IMR-90 (cell line): ENCODE results near the gene GJB5. TPM values are rescaled to one million over a fixed set of nuclear protein-coding genes. Genes with fewer than 3 reads are reported as not detected.

Experiments
- ATAC-seq: fragments of 200-7000 bp; cut with Tn5 transposase; 2 replicates; pipeline ENCODE4 v1.9.1; 2020; ENCODE audit warnings: low read depth, mild to moderate bottlenecking, moderate library complexity
- BruUV-seq: library from RNA; stranded (reverse); fragments of 400-500 nt; replicated peaks from 2 replicates; lab custom pipeline; 2021; lab: Mats Ljungman, UMichigan
- CTCF ChIA-PET: fragments of 300-600 bp; formaldehyde crosslinking; extraction: SDS; loops from one replicate; lab custom pipeline; 2021; ENCODE audit warnings: antibody characterized with exemption; lab: Yijun Ruan, JAX
- POLR2A ChIA-PET: fragments of 300-600 bp; sonication (Branson Sonifier 250); formaldehyde crosslinking; loops from one replicate; lab custom pipeline; 2022; ENCODE audit warnings: antibody characterized with exemption; ENCODE audit not compliant: unreplicated experiment; lab: Charles Lee
- DNase-seq: peaks from one replicate; pipeline ENCODE4 v3.0.0; 2013
- H2AFZ ChIP-seq: replicated peaks from 2 replicates; pipeline ENCODE3; 2013; ENCODE audit warnings: low read length, mild to moderate bottlenecking; ENCODE audit not compliant: poor library complexity
- H2AK5ac ChIP-seq: 2 replicates; pipeline ENCODE4 v1.6.1; 2013; ENCODE audit warnings: low read depth, low read length, inconsistent platforms
- H2AK9ac ChIP-seq: replicated peaks from 2 replicates; pipeline ENCODE3; 2013; ENCODE audit warnings: mild to moderate bottlenecking, low read depth, low read length, moderate library complexity; ENCODE audit not compliant: poor library complexity
- H2BK120ac ChIP-seq: 2 replicates; pipeline ENCODE4 v1.6.1; 2013; ENCODE audit warnings: low read depth, low read length, inconsistent platforms
- H2BK15ac ChIP-seq: 3 replicates; pipeline ENCODE4 v1.6.1; 2013; ENCODE audit warnings: low read depth, low read length, inconsistent platforms
- H2BK20ac ChIP-seq: 2 replicates; pipeline ENCODE4 v1.6.1; 2013; ENCODE audit warnings: low read depth, mild to moderate bottlenecking, inconsistent platforms, low read length, moderate library complexity
- H2BK5ac ChIP-seq: 2 replicates; pipeline ENCODE4 v1.6.1; 2013; ENCODE audit warnings: mild to moderate bottlenecking, low read depth, low read length, inconsistent platforms; ENCODE audit not compliant: poor library complexity, severe bottlenecking
- H3K14ac ChIP-seq: replicated peaks from 2 replicates; pipeline ENCODE4 v1.6.1; 2013; ENCODE audit warnings: low read depth, low read length, inconsistent platforms
- H3K18ac ChIP-seq: 2 replicates; pipeline ENCODE4 v1.6.1; 2013; ENCODE audit warnings: low read depth, low read length, control low read depth
- H3K23ac ChIP-seq: 2 replicates; pipeline ENCODE4 v1.6.1; 2013; ENCODE audit warnings: low read depth, low read length, inconsistent platforms
- H3K27ac ChIP-seq: 2 replicates; pipeline ENCODE4 v1.5.1; 2013; ENCODE audit warnings: mild to moderate bottlenecking, control low read depth, low read length; ENCODE audit not compliant: insufficient read depth
- H3K27me3 ChIP-seq: 2 replicates; pipeline ENCODE4 v1.6.1; 2013; ENCODE audit warnings: low read length; ENCODE audit not compliant: control insufficient read depth, insufficient read depth
- H3K36me3 ChIP-seq: 2 replicates; pipeline ENCODE4 v1.6.1; 2013; ENCODE audit warnings: low read length, mixed read lengths; ENCODE audit not compliant: control insufficient read depth, insufficient read depth
- H3K4ac ChIP-seq: 2 replicates; pipeline ENCODE4 v1.6.1; 2013; ENCODE audit warnings: low read depth, low read length, inconsistent platforms
- H3K4me1 ChIP-seq: 2 replicates; pipeline ENCODE4 v1.6.1; 2013; ENCODE audit warnings: low read length, mixed read lengths; ENCODE audit not compliant: control insufficient read depth, insufficient read depth
- H3K4me2 ChIP-seq: 2 replicates; pipeline ENCODE4 v1.6.1; 2013; ENCODE audit warnings: low read depth, mild to moderate bottlenecking, control low read depth, low read length, moderate library complexity
- H3K4me3 ChIP-seq: 2 replicates; pipeline ENCODE4 v1.5.1; 2013; ENCODE audit warnings: low read depth, mild to moderate bottlenecking, control low read depth, low read length, moderate library complexity; ENCODE audit not compliant: insufficient read depth
- H3K56ac ChIP-seq: 2 replicates; pipeline ENCODE4 v1.6.1; 2013; ENCODE audit warnings: low read length, inconsistent platforms; ENCODE audit not compliant: insufficient read depth; ENCODE audit errors: extremely low read depth
- H3K79me1 ChIP-seq, 2 experiments: 2 replicates each; pipeline ENCODE4 v1.6.1; 2013; ENCODE audit warnings: low read length in 2 of 2, inconsistent platforms in 1 of 2, low read depth in 1 of 2
- H3K9ac ChIP-seq: 2 replicates; pipeline ENCODE4 v1.6.1; 2013; ENCODE audit warnings: low read depth, low read length, control low read depth
- H3K9me1 ChIP-seq: 2 replicates; pipeline ENCODE4 v1.6.1; 2013; ENCODE audit warnings: low read length, inconsistent platforms; ENCODE audit not compliant: insufficient read depth
- H3K9me3 ChIP-seq: 2 replicates; pipeline ENCODE4 v1.6.1; 2013; ENCODE audit warnings: low read length; ENCODE audit not compliant: control insufficient read depth, insufficient read depth
- H4K20me1 ChIP-seq: 2 replicates; pipeline ENCODE4 v1.6.1; 2013; ENCODE audit warnings: low read length, inconsistent platforms; ENCODE audit not compliant: insufficient read depth
- H4K5ac ChIP-seq: 2 replicates; pipeline ENCODE4 v1.6.1; 2013; ENCODE audit warnings: mild to moderate bottlenecking, low read depth, low read length, control low read depth
- H4K8ac ChIP-seq, 2 experiments: 2 replicates each; pipeline ENCODE4 v1.6.1; 2013; ENCODE audit warnings: low read depth in 2 of 2, low read length in 2 of 2, control low read depth in 1 of 2, inconsistent platforms in 1 of 2
- H4K91ac ChIP-seq: 2 replicates; pipeline ENCODE4 v1.6.1; 2013; ENCODE audit warnings: low read depth, low read length, inconsistent platforms; ENCODE audit not compliant: insufficient read depth
- CEBPB ChIP-seq: IDR thresholded peaks from 2 replicates; pipeline ENCODE4 v1.6.1; 2012; ENCODE audit warnings: low read depth, low read length, improper control_type of control experiment
- CTCF ChIP-seq: conservative IDR thresholded peaks from 2 replicates; pipeline ENCODE4 v1.5.1; 2012; ENCODE audit warnings: mild to moderate bottlenecking, low read depth, low read length, improper control_type of control experiment
- ELK1 ChIP-seq: fragments of 150-350 bp; IDR thresholded peaks from 2 replicates; pipeline ENCODE4 v1.6.1; 2016; ENCODE audit warnings: low read depth, mild to moderate bottlenecking, low read length, moderate library complexity, borderline replicate concordance
- FOS ChIP-seq: fragments of 150-350 bp; IDR thresholded peaks from 2 replicates; pipeline ENCODE4 v1.6.1; 2016; ENCODE audit warnings: low read depth, low read length
- MAZ ChIP-seq: IDR thresholded peaks from 2 replicates; pipeline ENCODE4 v1.6.1; 2012; ENCODE audit warnings: low read depth, mild to moderate bottlenecking, low read length, improper control_type of control experiment, moderate library complexity, borderline replicate concordance
- MXI1 ChIP-seq: IDR thresholded peaks from 2 replicates; pipeline ENCODE4 v1.6.1; 2012; ENCODE audit warnings: low read depth, mild to moderate bottlenecking, low read length, moderate library complexity, borderline replicate concordance
- POLR2A ChIP-seq: IDR thresholded peaks from 2 replicates; pipeline ENCODE4 v1.6.1; 2012; ENCODE audit warnings: mild to moderate bottlenecking, low read depth, low read length
- RAD21 ChIP-seq: IDR thresholded peaks from 2 replicates; pipeline ENCODE4 v1.6.1; 2012; ENCODE audit warnings: low read length, improper control_type of control experiment
- RFX5 ChIP-seq: IDR thresholded peaks from 2 replicates; pipeline ENCODE4 v1.8.0; 2012; ENCODE audit warnings: low read depth, mild to moderate bottlenecking, low read length, moderate library complexity
- SMC3 ChIP-seq: fragments of 150-350 bp; IDR thresholded peaks from 2 replicates; pipeline ENCODE4 v1.6.1; 2016; ENCODE audit warnings: low read depth, mild to moderate bottlenecking, antibody characterized with exemption, low read length, moderate library complexity
- USF2 ChIP-seq: fragments of 150-350 bp; IDR thresholded peaks from 2 replicates; pipeline ENCODE4 v1.6.1; 2017; ENCODE audit warnings: mild to moderate bottlenecking, antibody characterized with exemption, low read length, low read depth
- WGBS, 2 experiments: methylation state at CpG; one replicate each; pipeline versions ENCODE4 v1.1.5 to v1.1.7; 2013; ENCODE audit warnings: missing lambda C conversion rate in 2 of 2; ENCODE audit not compliant: insufficient read length in 1 of 2; ENCODE audit errors: extremely low coverage in 2 of 2; 5-methylcytosine and 5-hydroxymethylcytosine counted together
- dilution Hi-C: fragments of 300-500 bp; cut with HindIII; formaldehyde crosslinking; loops from one replicate; pipeline ENCODE4 v1.14.3; 2018; ENCODE audit warnings: low sequenced_read_pairs; ENCODE audit not compliant: unreplicated experiment
- in situ Hi-C: fragments of 300-500 bp; cut with MboI; formaldehyde crosslinking; loops from 3 replicates; pipeline ENCODE4 v1.14.3; 2019; ENCODE audit warnings: low sequenced_read_pairs, inconsistent platforms, mixed read lengths
- intact Hi-C: fragments of 100-400 bp; cut with micrococcal nuclease; formaldehyde crosslinking; loops from 2 replicates; pipeline ENCODE4 v1.10.0; 2022
- polyA plus RNA-seq, 3 experiments: library from polyadenylated mRNA; depleted of rRNA; stranded (reverse); fragments of >200 nt; gene quantifications; 2 replicates each; pipeline ENCODE4 v1.2.3, GENCODE V29; 2012; ENCODE audit warnings: low replicate concordance in 1 of 3
- total RNA-seq: library from RNA; depleted of rRNA; stranded (reverse); fragments of >200 nt; gene quantifications from 2 replicates; pipeline ENCODE4 v1.2.3, GENCODE V29; 2012

GJB5 gene
- total and polyA plus RNA-seq, 2 of the 4 experiments (the other 2 are of a cell fraction), result 0.10 TPM; not detected in 1

- Histone ChIP-seq H2AK5ac (no peak overlapping the region), H4K8ac (no peak overlapping the region), H3K27ac (no peak overlapping the region), H3K36me3 (no peaks in the 10 kb centered on the region), H2BK120ac (no peak overlapping the region), H2BK15ac (no peak overlapping the region), H3K9me3 (peaks cover 6% of the 10 kb centered on the region), H2BK20ac (no peak overlapping the region), H2AFZ (peak overlapping the region; percentile 87), H3K4me3 (no peak overlapping the region), H4K91ac (no peak overlapping the region), H3K79me1 (no peaks in the 10 kb centered on the region), H3K14ac (no peak overlapping the region), H2BK5ac (no peak overlapping the region), H3K27me3 (peaks cover 18% of the 10 kb centered on the region), H2AK9ac (peak overlapping the region; percentile 93), H3K9me1 (peaks cover 4% of the 10 kb centered on the region; the same call in 1 of the 2 replicates), H3K18ac (no peak overlapping the region), H4K20me1 (no peaks in the 10 kb centered on the region; the same call in 1 of the 2 replicates), H3K4me2 (no peak overlapping the region), H3K9ac (no peak overlapping the region), H3K4ac (no peak overlapping the region), H3K23ac (no peak overlapping the region), H4K5ac (no peak overlapping the region), H3K4me1 (peaks cover 7% of the 10 kb centered on the region; the same call in 1 of the 2 replicates), H3K56ac (no peak overlapping the region)
- TF ChIP-seq RFX5, result no peak
- TF ChIP-seq RAD21, result no peak
- TF ChIP-seq FOS, result no peak
- no peak for TF ChIP-seq SMC3
- no peak for TF ChIP-seq CTCF
- TF ChIP-seq CEBPB, result no peak
- TF ChIP-seq ELK1, result no peak
- no peak for TF ChIP-seq MAZ
- no peak for TF ChIP-seq USF2
- no peak for TF ChIP-seq POLR2A
- TF ChIP-seq MXI1, result no peak
- intact Hi-C loops (loop anchor here (1.0 to 5.0 kb wide), 4 partner anchors 66 to 391 kb away; no protein-coding TSS in a partner anchor), dilution Hi-C loops (no loop called here), in situ Hi-C loops (no loop called here)
- ATAC-seq (no peak), DNase-seq (no peak)
- no CpG with 5 or more reads among the region's 4 CpGs for WGBS, 2 experiments
- CTCF ChIA-PET, result interaction anchor here (0.5 to 1.1 kb wide), 7 partner anchors 13 to 430 kb away, joined by 3 to 6 read pairs (median 3); partner anchors contain the start of gene SMIM12
- POLR2A ChIA-PET, result no interaction called here
- no TSS peak for BruUV-seq
These were observed 31.1 kb downstream of the GJB5 start for GRCh38 chr1:34785875-34786470.
